Measurements from ENCODE around the gene STX18.

GRCh38 chr4:4583606-4584005 is 41.8 kb upstream of the STX18 start:
- TF ChIP-seq YY1 (IDR thresholded peaks at IDR 0.05; ENCODE audit: insufficient read depth, insufficient read length) (no peak), ZNF274 (IDR thresholded peaks at IDR 0.05; ENCODE audit: low read depth, low read length) (no peak)

Data from NT2/D1 (cell line).